HepG2 (cell line): ENCODE data around the gene PANK2. TPM values are rescaled to one million over a fixed set of nuclear protein-coding genes. Genes with fewer than 3 reads are reported as not detected.

Source experiments
- IKZF1 ChIP-seq: fragments of 450-650 bp; IDR thresholded peaks from 2 replicates; pipeline ENCODE4 v1.7.1; 2016
- KDM5B ChIP-seq: sonication (generic); formaldehyde crosslinking; IDR thresholded peaks from 2 replicates; pipeline ENCODE4 v1.4.0; 2020; ENCODE audit warnings: missing genetic modification reagents, mild to moderate bottlenecking, borderline replicate concordance
- KLF9 ChIP-seq: IDR thresholded peaks from 2 replicates; pipeline ENCODE4 v1.6.1; 2016; ENCODE audit warnings: low read depth
- NFATC3 ChIP-seq: sonication (generic); formaldehyde crosslinking; IDR thresholded peaks from 2 replicates; pipeline ENCODE4 v1.5.1; 2020; ENCODE audit warnings: mild to moderate bottlenecking, missing genetic modification reagents
- NFKBIZ ChIP-seq: IDR thresholded peaks from 2 replicates; pipeline ENCODE4 v1.6.1; 2018; ENCODE audit warnings: missing genetic modification reagents, missing compliant biosample characterization
- SP4 ChIP-seq: sonication (generic); formaldehyde crosslinking; IDR thresholded peaks from 2 replicates; pipeline ENCODE4 v1.8.1; 2023; ENCODE audit warnings: mild to moderate bottlenecking, missing genetic modification reagents
- TAF1 ChIP-seq: sonication (generic); formaldehyde crosslinking; IDR thresholded peaks from 2 replicates; pipeline ENCODE4 v1.4.0; 2020; ENCODE audit warnings: missing genetic modification reagents
- TGIF2 ChIP-seq: IDR thresholded peaks from 2 replicates; pipeline ENCODE4 v1.6.1; 2016; ENCODE audit warnings: control low read depth, missing compliant biosample characterization
- ZNF224 ChIP-seq: sonication (generic); formaldehyde crosslinking; IDR thresholded peaks from 2 replicates; pipeline ENCODE4 v1.5.0; 2020; ENCODE audit warnings: mild to moderate bottlenecking, missing genetic modification reagents
- ZNF333 ChIP-seq: sonication (generic); formaldehyde crosslinking; IDR thresholded peaks from 2 replicates; pipeline ENCODE4 v1.4.0; 2020; ENCODE audit warnings: mild to moderate bottlenecking, missing genetic modification reagents, borderline replicate concordance
- ZNF530 ChIP-seq: sonication (generic); formaldehyde crosslinking; IDR thresholded peaks from 2 replicates; pipeline ENCODE4 v1.5.0; 2020; ENCODE audit warnings: low read depth, mild to moderate bottlenecking, missing genetic modification reagents
- ZNF713 ChIP-seq: sonication (generic); formaldehyde crosslinking; IDR thresholded peaks from 2 replicates; pipeline ENCODE4 v1.4.0; 2020; ENCODE audit warnings: mild to moderate bottlenecking, missing genetic modification reagents
- ZNF746 ChIP-seq: sonication (generic); formaldehyde crosslinking; IDR thresholded peaks from 2 replicates; pipeline ENCODE4 v1.8.0; 2022; ENCODE audit warnings: mild to moderate bottlenecking, missing genetic modification reagents
- polyA plus RNA-seq, 8 experiments: library from polyadenylated mRNA; depleted of rRNA in 3 of 8; stranded (reverse) in 7 of 8; unstranded in 1 of 8; fragments of >200 nt; fragmentation: Illumina TruSeq in 4 of 8; extraction: Trizol in 4 of 8; gene quantifications; 2 replicates each; pipeline versions ENCODE4 v1.2.1 to v1.2.3, GENCODE V29; 2011 to 2016; ENCODE audit warnings: low read depth in 4 of 8, missing spikeins in 1 of 8, mixed read lengths in 1 of 8; ENCODE audit not compliant: insufficient read depth in 1 of 8
- total RNA-seq, 5 experiments: library from RNA; depleted of rRNA; stranded (reverse); fragments of >200 nt; fragmentation: Illumina TruSeq; extraction: Trizol; gene quantifications; 2 replicates each; pipeline ENCODE4 v1.2.3, GENCODE V29; 2016; ENCODE audit warnings: low read depth in 1 of 5
- TF ChIP-seq, protein P1 (sequence below): sonication (generic); formaldehyde crosslinking; IDR thresholded peaks from 2 replicates; pipeline ENCODE4 v1.4.0; 2020; ENCODE audit warnings: missing genetic modification reagents, mild to moderate bottlenecking, borderline replicate concordance
- TF ChIP-seq, protein P2 (sequence below): IDR thresholded peaks from 2 replicates; pipeline ENCODE4 v1.6.1; 2016; ENCODE audit warnings: missing compliant biosample characterization, missing genetic modification reagents, borderline replicate concordance
- TF ChIP-seq, protein P3 (sequence below): sonication (generic); formaldehyde crosslinking; IDR thresholded peaks from 2 replicates; pipeline ENCODE4 v1.8.0; 2022; ENCODE audit warnings: mild to moderate bottlenecking, missing genetic modification reagents, borderline replicate concordance
- TF ChIP-seq, protein P4 (sequence below): sonication (generic); formaldehyde crosslinking; IDR thresholded peaks from 2 replicates; pipeline ENCODE4 v1.5.1; 2020; ENCODE audit warnings: mild to moderate bottlenecking, missing genetic modification reagents, moderate library complexity
- TF ChIP-seq, protein P5 (sequence below): sonication (generic); formaldehyde crosslinking; IDR thresholded peaks from 2 replicates; pipeline ENCODE4 v1.5.0; 2020; ENCODE audit warnings: missing genetic modification reagents, mild to moderate bottlenecking, borderline replicate concordance

The PANK2 gene
- total and polyA plus RNA-seq, 2 of the 13 experiments (the other 11 are each of a cell fraction or from before 2014, with no cell fraction given) = 39.2 to 123 TPM

DNA sequence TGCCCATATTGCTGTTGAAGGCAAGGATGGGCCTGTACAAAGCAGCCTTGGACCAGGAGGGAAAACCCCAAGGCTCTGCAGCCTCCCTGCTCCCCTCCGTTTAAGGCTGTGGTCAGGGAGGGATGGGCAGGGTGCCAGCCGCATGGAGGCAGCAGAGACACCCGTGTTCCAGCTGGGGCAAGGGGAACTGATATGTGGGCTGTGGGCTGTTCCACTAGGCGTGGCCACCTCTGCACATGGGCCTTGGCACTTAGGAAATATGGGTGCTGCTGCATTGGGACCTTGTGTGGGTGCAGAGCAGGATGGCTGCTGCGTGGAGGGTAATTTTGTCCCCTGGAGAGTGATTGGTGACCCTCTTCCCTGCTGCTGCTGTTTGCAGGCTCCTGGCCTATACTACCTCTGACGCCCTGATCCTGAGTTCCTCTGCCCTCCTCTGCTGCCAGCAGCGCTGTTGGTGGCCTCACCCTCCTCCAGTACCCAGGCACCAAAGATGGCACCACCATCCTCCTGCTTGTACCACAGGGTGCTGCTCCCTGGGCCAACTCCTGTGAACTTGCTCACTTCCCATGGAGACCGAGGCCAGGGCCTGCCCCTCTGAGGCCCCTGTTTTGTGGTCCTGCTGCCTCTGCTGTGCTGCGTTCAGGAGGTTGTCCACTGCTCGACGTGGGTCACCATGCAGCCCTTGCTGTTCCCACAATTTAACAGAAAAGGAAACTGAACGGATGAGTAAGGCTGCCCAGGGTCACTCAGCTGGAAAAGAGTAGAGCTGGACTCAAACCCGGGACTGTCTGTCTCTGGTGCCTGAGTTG is 35.3 kb downstream of the PANK2 start (continued):
- TF ChIP-seq, protein P1, sequence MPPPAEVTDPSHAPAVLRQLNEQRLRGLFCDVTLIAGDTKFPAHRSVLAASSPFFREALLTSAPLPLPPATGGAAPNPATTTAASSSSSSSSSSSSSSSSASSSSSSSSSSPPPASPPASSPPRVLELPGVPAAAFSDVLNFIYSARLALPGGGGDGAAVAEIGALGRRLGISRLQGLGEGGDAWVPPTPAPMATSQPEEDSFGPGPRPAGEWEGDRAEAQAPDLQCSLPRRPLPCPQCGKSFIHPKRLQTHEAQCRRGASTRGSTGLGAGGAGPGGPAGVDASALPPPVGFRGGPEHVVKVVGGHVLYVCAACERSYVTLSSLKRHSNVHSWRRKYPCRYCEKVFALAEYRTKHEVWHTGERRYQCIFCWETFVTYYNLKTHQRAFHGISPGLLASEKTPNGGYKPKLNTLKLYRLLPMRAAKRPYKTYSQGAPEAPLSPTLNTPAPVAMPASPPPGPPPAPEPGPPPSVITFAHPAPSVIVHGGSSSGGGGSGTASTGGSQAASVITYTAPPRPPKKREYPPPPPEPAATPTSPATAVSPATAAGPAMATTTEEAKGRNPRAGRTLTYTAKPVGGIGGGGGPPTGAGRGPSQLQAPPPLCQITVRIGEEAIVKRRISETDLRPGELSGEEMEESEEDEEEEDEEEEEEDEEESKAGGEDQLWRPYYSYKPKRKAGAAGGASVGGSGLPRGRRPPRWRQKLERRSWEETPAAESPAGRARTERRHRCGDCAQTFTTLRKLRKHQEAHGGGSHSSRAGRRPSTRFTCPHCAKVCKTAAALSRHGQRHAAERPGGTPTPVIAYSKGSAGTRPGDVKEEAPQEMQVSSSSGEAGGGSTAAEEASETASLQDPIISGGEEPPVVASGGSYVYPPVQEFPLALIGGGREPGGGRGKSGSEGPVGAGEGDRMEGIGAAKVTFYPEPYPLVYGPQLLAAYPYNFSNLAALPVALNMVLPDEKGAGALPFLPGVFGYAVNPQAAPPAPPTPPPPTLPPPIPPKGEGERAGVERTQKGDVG (CRISPR knock-in tag) = 0 out of 2 replicates have a peak, but pooled peaks have one; percentile 14
- TF ChIP-seq, protein P2, sequence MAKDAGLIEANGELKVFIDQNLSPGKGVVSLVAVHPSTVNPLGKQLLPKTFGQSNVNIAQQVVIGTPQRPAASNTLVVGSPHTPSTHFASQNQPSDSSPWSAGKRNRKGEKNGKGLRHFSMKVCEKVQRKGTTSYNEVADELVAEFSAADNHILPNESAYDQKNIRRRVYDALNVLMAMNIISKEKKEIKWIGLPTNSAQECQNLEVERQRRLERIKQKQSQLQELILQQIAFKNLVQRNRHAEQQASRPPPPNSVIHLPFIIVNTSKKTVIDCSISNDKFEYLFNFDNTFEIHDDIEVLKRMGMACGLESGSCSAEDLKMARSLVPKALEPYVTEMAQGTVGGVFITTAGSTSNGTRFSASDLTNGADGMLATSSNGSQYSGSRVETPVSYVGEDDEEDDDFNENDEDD (CRISPR knock-in tag) = no peak
- TF ChIP-seq TGIF2 (CRISPR knock-in tag) = no peak
- TF ChIP-seq ZNF333 = no peak
- no peak for TF ChIP-seq TAF1 (CRISPR knock-in tag)
- no peak for TF ChIP-seq NFATC3
- no peak for TF ChIP-seq ZNF746 (CRISPR knock-in tag)
- TF ChIP-seq, protein P3, sequence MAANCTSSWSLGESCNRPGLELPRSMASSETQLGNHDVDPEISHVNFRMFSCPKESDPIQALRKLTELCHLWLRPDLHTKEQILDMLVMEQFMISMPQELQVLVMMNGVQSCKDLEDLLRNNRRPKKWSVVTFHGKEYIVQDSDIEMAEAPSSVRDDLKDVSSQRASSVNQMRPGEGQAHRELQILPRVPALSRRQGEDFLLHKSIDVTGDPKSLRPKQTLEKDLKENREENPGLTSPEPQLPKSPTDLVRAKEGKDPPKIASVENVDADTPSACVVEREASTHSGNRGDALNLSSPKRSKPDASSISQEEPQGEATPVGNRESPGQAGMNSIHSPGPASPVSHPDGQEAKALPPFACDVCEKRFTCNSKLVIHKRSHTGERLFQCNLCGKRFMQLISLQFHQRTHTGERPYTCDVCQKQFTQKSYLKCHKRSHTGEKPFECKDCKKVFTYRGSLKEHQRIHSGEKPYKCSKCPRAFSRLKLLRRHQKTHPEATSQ (CRISPR knock-in tag) = no peak
- TF ChIP-seq NFKBIZ (CRISPR knock-in tag) = no peak
- no peak for TF ChIP-seq IKZF1
- TF ChIP-seq, protein P4, sequence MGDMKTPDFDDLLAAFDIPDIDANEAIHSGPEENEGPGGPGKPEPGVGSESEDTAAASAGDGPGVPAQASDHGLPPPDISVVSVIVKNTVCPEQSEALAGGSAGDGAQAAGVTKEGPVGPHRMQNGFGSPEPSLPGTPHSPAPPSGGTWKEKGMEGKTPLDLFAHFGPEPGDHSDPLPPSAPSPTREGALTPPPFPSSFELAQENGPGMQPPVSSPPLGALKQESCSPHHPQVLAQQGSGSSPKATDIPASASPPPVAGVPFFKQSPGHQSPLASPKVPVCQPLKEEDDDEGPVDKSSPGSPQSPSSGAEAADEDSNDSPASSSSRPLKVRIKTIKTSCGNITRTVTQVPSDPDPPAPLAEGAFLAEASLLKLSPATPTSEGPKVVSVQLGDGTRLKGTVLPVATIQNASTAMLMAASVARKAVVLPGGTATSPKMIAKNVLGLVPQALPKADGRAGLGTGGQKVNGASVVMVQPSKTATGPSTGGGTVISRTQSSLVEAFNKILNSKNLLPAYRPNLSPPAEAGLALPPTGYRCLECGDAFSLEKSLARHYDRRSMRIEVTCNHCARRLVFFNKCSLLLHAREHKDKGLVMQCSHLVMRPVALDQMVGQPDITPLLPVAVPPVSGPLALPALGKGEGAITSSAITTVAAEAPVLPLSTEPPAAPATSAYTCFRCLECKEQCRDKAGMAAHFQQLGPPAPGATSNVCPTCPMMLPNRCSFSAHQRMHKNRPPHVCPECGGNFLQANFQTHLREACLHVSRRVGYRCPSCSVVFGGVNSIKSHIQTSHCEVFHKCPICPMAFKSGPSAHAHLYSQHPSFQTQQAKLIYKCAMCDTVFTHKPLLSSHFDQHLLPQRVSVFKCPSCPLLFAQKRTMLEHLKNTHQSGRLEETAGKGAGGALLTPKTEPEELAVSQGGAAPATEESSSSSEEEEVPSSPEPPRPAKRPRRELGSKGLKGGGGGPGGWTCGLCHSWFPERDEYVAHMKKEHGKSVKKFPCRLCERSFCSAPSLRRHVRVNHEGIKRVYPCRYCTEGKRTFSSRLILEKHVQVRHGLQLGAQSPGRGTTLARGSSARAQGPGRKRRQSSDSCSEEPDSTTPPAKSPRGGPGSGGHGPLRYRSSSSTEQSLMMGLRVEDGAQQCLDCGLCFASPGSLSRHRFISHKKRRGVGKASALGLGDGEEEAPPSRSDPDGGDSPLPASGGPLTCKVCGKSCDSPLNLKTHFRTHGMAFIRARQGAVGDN (CRISPR knock-in tag) = peak; percentile 32; the same call in 1 of the 2 replicates
- 0 out of 2 replicates have a peak, but pooled peaks have one; percentile 34 for TF ChIP-seq SP4 (CRISPR knock-in tag)
- no peak for TF ChIP-seq ZNF224 (CRISPR knock-in tag)
- TF ChIP-seq KLF9 (CRISPR knock-in tag) = no peak
- no peak for TF ChIP-seq ZNF530
- TF ChIP-seq, protein P5, sequence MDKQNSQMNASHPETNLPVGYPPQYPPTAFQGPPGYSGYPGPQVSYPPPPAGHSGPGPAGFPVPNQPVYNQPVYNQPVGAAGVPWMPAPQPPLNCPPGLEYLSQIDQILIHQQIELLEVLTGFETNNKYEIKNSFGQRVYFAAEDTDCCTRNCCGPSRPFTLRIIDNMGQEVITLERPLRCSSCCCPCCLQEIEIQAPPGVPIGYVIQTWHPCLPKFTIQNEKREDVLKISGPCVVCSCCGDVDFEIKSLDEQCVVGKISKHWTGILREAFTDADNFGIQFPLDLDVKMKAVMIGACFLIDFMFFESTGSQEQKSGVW = no peak
- 0 out of 2 replicates have a peak, but pooled peaks have one; percentile 17 for TF ChIP-seq KDM5B (CRISPR knock-in tag)
- TF ChIP-seq ZNF713 (CRISPR knock-in tag) = no peak
